Measurements from ENCODE around the gene RABGAP1L. TPM values are rescaled to one million over a fixed set of nuclear protein-coding genes. Genes with fewer than 3 reads are reported as not detected.

Gene RABGAP1L
- total and polyA plus RNA-seq, 10 of the 15 experiments (the other 5 are each of a cell fraction or from before 2014, with no cell fraction given), result 5.8 to 194 (median 113) TPM

DNA sequence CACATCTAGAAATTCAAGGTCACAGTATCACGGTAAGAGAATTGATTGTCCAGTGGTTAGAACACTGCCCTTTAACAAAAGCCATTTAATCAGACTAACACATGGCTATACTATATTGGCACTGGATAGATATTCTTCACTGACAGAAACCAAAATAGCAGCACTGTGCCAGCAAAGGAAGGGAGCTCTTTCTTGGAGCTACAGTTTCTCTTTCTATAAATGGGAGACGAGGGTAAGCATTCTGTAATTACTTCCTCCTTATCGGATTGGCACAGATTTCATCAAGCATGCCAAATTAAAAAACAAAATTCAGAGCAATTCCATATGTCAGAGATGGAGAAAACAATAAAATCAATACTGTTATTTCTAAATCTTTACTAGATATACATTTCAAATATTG, 724.7 kb downstream of the RABGAP1L start:
- no peaks in the 10 kb centered on the region for H3K4me1 ChIP-seq (ENCODE audit: control insufficient read depth, insufficient read depth, low read length)
- ChIA-PET POLR2A (interaction anchor here (0.6 kb wide), 1 partner anchor 109 kb away, joined by 4 read pairs; no protein-coding TSS in a partner anchor), SMC1A (ENCODE audit: uncharacterized antibody, unreplicated experiment) (interaction anchor here (1.0 to 2.8 kb wide), 13 partner anchors 70 to 241 kb away, joined by 3 to 11 read pairs (median 4); no protein-coding TSS in a partner anchor), RAD21 (ENCODE audit: unreplicated experiment) (interaction anchor here (0.7 to 2.5 kb wide), 10 partner anchors 29 to 114 kb away, joined by 3 to 14 read pairs (median 4); no protein-coding TSS in a partner anchor), CTCF (interaction anchor here (1.0 to 4.0 kb wide), 6 partner anchors 96 to 261 kb away, joined by 3 to 30 read pairs (median 8); partner anchors contain the start of gene CACYBP)
- no peaks in the 10 kb centered on the region for H4K20me1 ChIP-seq (ENCODE audit: control insufficient read depth, insufficient read depth)
- no peak for ATAC-seq
- in situ Hi-C loops (cut with MboI) (no loop called here), intact Hi-C loops (cut with micrococcal nuclease; ENCODE audit: unreplicated experiment) (loop anchor here (5.0 to 10.0 kb wide), 3 partner anchors 43 to 241 kb away; no protein-coding TSS in a partner anchor)
- H3K4me3 ChIP-seq, result no peak overlapping the region
- FAIRE-seq, result no peak
- H2AFZ ChIP-seq (ENCODE audit: control insufficient read depth, low read depth, low read length), result no peak overlapping the region
- H3K79me2 ChIP-seq (ENCODE audit: control insufficient read depth, insufficient read depth, low read length), result no peaks in the 10 kb centered on the region
- TF ChIP-seq MYC (IDR thresholded peaks at IDR 0.05; ENCODE audit: insufficient read depth, insufficient read length, insufficient replicate concordance, low read length, severe bottlenecking) (no peak), ZZZ3 (IDR thresholded peaks at IDR 0.05; ENCODE audit: control insufficient read depth, insufficient read length, low read depth) (no peak), ZNF384 (IDR thresholded peaks at IDR 0.05; ENCODE audit: borderline replicate concordance, low read depth, low read length) (no peak), GABPA (IDR thresholded peaks at IDR 0.05; ENCODE audit: low read depth) (no peak)
- TF ChIP-seq, protein P1, sequence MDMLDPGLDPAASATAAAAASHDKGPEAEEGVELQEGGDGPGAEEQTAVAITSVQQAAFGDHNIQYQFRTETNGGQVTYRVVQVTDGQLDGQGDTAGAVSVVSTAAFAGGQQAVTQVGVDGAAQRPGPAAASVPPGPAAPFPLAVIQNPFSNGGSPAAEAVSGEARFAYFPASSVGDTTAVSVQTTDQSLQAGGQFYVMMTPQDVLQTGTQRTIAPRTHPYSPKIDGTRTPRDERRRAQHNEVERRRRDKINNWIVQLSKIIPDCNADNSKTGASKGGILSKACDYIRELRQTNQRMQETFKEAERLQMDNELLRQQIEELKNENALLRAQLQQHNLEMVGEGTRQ (IDR thresholded peaks at IDR 0.05; ENCODE audit: borderline replicate concordance, low read depth, low read length), result no peak
- no peaks in the 10 kb centered on the region for H3K27me3 ChIP-seq (replicated peaks in 1 of 2; ENCODE audit: control insufficient read depth in 2 of 2, insufficient read depth in 2 of 2, low read length in 1 of 2)
- no peak for DNase-seq (ENCODE audit: low read depth, low spot score)
- H3K9ac ChIP-seq (ENCODE audit: control insufficient read depth, insufficient read depth, low read length), result no peak overlapping the region
- H3K36me3 ChIP-seq (ENCODE audit: control insufficient read depth in 2 of 2, insufficient read depth in 2 of 2, low read length in 1 of 2), result no peaks in the 10 kb centered on the region; a peak in 1 of 4 replicates
- no peak overlapping the region for H3K4me2 ChIP-seq (ENCODE audit: control insufficient read depth, insufficient read depth)
- no peak overlapping the region for H3K27ac ChIP-seq (ENCODE audit: control insufficient read depth, insufficient read depth)
- TSS peak; percentile 45 for BruUV-seq (replicated peaks)
- no peaks in the 10 kb centered on the region for H3K9me3 ChIP-seq (replicated peaks; ENCODE audit: control insufficient read depth, insufficient read depth, low read length)
- WGBS (ENCODE audit: insufficient coverage, insufficient replicate concordance, low lambda C conversion rate, missing lambda C conversion rate), result 66% methylated on average over 3 of the region's 3 CpGs

Measured in GM12878 (cell line).